ENCODE data around the gene MTUS2. TPM values are rescaled to one million over a fixed set of nuclear protein-coding genes. Genes with fewer than 3 reads are reported as not detected.

MTUS2 gene
- total and polyA plus RNA-seq, 2 experiments from 2014 or later = 0.27 to 0.38 TPM

DNA sequence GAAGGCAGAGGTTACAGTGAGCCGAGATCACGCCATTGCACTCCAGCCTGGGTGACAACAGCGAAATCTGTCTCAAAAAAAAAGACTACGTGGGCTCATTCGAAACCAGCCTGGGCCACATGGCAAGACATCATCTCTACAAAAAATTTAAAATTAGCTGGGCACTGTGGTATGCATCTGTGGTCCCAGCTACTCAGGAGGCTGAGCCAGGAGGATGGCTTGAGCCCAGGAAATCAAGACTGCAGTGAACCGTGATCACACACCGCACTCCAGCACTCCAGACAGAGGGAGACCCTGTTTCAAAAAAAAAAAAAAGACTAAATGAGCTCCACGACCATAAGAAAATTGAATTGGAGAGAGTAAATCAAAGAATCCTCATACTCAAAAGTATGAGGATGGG lies 722.2 kb downstream of the MTUS2 start:
- DNase-seq (ENCODE audit: low spot score) (no peak), ATAC-seq (no peak)
- no peak for TF ChIP-seq NANOG (IDR thresholded peaks at IDR 0.05; ENCODE audit: borderline replicate concordance)
- TF ChIP-seq EZH2 (IDR thresholded peaks at IDR 0.05; ENCODE audit: low read depth, unreplicated experiment) = no peak
- TF ChIP-seq, protein P1, sequence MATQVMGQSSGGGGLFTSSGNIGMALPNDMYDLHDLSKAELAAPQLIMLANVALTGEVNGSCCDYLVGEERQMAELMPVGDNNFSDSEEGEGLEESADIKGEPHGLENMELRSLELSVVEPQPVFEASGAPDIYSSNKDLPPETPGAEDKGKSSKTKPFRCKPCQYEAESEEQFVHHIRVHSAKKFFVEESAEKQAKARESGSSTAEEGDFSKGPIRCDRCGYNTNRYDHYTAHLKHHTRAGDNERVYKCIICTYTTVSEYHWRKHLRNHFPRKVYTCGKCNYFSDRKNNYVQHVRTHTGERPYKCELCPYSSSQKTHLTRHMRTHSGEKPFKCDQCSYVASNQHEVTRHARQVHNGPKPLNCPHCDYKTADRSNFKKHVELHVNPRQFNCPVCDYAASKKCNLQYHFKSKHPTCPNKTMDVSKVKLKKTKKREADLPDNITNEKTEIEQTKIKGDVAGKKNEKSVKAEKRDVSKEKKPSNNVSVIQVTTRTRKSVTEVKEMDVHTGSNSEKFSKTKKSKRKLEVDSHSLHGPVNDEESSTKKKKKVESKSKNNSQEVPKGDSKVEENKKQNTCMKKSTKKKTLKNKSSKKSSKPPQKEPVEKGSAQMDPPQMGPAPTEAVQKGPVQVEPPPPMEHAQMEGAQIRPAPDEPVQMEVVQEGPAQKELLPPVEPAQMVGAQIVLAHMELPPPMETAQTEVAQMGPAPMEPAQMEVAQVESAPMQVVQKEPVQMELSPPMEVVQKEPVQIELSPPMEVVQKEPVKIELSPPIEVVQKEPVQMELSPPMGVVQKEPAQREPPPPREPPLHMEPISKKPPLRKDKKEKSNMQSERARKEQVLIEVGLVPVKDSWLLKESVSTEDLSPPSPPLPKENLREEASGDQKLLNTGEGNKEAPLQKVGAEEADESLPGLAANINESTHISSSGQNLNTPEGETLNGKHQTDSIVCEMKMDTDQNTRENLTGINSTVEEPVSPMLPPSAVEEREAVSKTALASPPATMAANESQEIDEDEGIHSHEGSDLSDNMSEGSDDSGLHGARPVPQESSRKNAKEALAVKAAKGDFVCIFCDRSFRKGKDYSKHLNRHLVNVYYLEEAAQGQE (IDR thresholded peaks at IDR 0.05; ENCODE audit: unreplicated experiment) = no peak
- no peak for TF ChIP-seq CREB1 (CRISPR knock-in tag; IDR thresholded peaks at IDR 0.05; ENCODE audit: low read depth)
- no peak for TF ChIP-seq EZH2phosphoT487 (IDR thresholded peaks at IDR 0.05; ENCODE audit: unreplicated experiment)
- TF ChIP-seq ZNF114 (CRISPR knock-in tag; IDR thresholded peaks at IDR 0.05) = no peak
- no peak for TF ChIP-seq ZNF331 (CRISPR knock-in tag; IDR thresholded peaks at IDR 0.05; ENCODE audit: low read depth)
- TF ChIP-seq JUNB (IDR thresholded peaks at IDR 0.05; ENCODE audit: unreplicated experiment) = no peak
- TF ChIP-seq, protein P2, sequence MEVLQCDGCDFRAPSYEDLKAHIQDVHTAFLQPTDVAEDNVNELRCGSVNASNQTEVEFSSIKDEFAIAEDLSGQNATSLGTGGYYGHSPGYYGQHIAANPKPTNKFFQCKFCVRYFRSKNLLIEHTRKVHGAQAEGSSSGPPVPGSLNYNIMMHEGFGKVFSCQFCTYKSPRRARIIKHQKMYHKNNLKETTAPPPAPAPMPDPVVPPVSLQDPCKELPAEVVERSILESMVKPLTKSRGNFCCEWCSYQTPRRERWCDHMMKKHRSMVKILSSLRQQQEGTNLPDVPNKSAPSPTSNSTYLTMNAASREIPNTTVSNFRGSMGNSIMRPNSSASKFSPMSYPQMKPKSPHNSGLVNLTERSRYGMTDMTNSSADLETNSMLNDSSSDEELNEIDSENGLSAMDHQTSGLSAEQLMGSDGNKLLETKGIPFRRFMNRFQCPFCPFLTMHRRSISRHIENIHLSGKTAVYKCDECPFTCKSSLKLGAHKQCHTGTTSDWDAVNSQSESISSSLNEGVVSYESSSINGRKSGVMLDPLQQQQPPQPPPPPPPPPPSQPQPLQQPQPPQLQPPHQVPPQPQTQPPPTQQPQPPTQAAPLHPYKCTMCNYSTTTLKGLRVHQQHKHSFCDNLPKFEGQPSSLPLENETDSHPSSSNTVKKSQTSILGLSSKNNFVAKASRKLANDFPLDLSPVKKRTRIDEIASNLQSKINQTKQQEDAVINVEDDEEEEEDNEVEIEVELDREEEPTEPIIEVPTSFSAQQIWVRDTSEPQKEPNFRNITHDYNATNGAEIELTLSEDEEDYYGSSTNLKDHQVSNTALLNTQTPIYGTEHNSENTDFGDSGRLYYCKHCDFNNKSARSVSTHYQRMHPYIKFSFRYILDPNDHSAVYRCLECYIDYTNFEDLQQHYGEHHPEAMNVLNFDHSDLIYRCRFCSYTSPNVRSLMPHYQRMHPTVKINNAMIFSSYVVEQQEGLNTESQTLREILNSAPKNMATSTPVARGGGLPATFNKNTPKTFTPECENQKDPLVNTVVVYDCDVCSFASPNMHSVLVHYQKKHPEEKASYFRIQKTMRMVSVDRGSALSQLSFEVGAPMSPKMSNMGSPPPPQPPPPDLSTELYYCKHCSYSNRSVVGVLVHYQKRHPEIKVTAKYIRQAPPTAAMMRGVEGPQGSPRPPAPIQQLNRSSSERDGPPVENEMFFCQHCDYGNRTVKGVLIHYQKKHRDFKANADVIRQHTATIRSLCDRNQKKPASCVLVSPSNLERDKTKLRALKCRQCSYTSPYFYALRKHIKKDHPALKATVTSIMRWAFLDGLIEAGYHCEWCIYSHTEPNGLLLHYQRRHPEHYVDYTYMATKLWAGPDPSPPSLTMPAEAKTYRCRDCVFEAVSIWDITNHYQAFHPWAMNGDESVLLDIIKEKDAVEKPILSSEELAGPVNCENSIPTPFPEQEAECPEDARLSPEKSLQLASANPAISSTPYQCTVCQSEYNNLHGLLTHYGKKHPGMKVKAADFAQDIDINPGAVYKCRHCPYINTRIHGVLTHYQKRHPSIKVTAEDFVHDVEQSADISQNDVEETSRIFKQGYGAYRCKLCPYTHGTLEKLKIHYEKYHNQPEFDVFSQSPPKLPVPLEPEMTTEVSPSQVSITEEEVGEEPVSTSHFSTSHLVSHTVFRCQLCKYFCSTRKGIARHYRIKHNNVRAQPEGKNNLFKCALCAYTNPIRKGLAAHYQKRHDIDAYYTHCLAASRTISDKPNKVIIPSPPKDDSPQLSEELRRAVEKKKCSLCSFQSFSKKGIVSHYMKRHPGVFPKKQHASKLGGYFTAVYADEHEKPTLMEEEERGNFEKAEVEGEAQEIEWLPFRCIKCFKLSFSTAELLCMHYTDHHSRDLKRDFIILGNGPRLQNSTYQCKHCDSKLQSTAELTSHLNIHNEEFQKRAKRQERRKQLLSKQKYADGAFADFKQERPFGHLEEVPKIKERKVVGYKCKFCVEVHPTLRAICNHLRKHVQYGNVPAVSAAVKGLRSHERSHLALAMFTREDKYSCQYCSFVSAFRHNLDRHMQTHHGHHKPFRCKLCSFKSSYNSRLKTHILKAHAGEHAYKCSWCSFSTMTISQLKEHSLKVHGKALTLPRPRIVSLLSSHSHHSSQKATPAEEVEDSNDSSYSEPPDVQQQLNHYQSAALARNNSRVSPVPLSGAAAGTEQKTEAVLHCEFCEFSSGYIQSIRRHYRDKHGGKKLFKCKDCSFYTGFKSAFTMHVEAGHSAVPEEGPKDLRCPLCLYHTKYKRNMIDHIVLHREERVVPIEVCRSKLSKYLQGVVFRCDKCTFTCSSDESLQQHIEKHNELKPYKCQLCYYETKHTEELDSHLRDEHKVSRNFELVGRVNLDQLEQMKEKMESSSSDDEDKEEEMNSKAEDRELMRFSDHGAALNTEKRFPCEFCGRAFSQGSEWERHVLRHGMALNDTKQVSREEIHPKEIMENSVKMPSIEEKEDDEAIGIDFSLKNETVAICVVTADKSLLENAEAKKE (CRISPR knock-in tag; IDR thresholded peaks at IDR 0.05) = no peak
- no peak for TF ChIP-seq POLR2AphosphoS5 (IDR thresholded peaks at IDR 0.05; ENCODE audit: low read depth)
- TF ChIP-seq, protein P3, sequence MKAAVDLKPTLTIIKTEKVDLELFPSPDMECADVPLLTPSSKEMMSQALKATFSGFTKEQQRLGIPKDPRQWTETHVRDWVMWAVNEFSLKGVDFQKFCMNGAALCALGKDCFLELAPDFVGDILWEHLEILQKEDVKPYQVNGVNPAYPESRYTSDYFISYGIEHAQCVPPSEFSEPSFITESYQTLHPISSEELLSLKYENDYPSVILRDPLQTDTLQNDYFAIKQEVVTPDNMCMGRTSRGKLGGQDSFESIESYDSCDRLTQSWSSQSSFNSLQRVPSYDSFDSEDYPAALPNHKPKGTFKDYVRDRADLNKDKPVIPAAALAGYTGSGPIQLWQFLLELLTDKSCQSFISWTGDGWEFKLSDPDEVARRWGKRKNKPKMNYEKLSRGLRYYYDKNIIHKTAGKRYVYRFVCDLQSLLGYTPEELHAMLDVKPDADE (IDR thresholded peaks at IDR 0.05) = no peak
- Histone ChIP-seq H3K4me3 (no peak overlapping the region), H3K27ac (ENCODE audit: low read depth) (no peak overlapping the region), H2AFZ (no peak overlapping the region), H3K79me2 (replicated peaks; ENCODE audit: insufficient read depth) (peaks cover 100% of the 10 kb centered on the region), H3F3A (replicated peaks; ENCODE audit: low read depth) (no peaks in the 10 kb centered on the region), H3K4me2 (no peak overlapping the region), H3K9me2 (ENCODE audit: insufficient read depth) (no peaks in the 10 kb centered on the region), H3K36me3 (ENCODE audit: insufficient read depth) (0 out of 2 replicates have a peak, but pooled peaks cover 4% of the 10 kb centered on the region), H3K4me1 (ENCODE audit: insufficient read depth) (peaks cover 39% of the 10 kb centered on the region), H3K27me3 (ENCODE audit: insufficient read depth) (no peaks in the 10 kb centered on the region), H4K20me1 (replicated peaks; ENCODE audit: insufficient read depth) (peaks cover 69% of the 10 kb centered on the region)
- Mint-ChIP-seq H3K27me3 (ENCODE audit: insufficient read depth, low read depth, poor library complexity) (peaks cover 7% of the 10 kb centered on the region), H3K36me3 (ENCODE audit: low read depth) (peaks cover 52% of the 10 kb centered on the region), H3K4me3 (no peak overlapping the region), H3K4me1 (peaks cover 82% of the 10 kb centered on the region), H3K27ac (no peak overlapping the region), H3K9me3 (no peaks in the 10 kb centered on the region)
